Activated CD4-positive, alpha-beta T cell treated with anti-CD3 and anti-CD28 coated beads, Interleukin-2, Interleukin-4, amounts not matched to agents 100 ng/mL and 50 ng/mL, durations not matched to agents 16 hours and 8 hours (primary cell): ENCODE data around the gene TES.
"Not testable (repeated sequence)": the region's sequence is repeated elsewhere in the genome, so short reads cannot be mapped to it uniquely, and the experiment has no call there.

Source experiments
- DNase-seq: peaks from one replicate; pipeline ENCODE4 v3.0.0-alpha.2; 2020; ENCODE audit warnings: low spot score

Gene TES

GRCh38 chr7:116223588-116223987, 13.2 kb downstream of the TES start:
- DNase-seq, result no peak

GRCh38 chr7:116224492-116225098, 14.3 kb downstream of the TES start:
- no peak for DNase-seq

- DNase-seq, result no peak
Measured at GRCh38 chr7:116225860-116226259, 15.5 kb downstream of the TES start.

GRCh38 chr7:116226664-116227063, 16.3 kb downstream of the TES start:
- DNase-seq, result no peak

GRCh38 chr7:116227678-116228239, 17.4 kb downstream of the TES start:
- no peak for DNase-seq

- DNase-seq, result no peak
Measured at GRCh38 chr7:116228241-116228640, 17.9 kb downstream of the TES start.

- no peak for DNase-seq
Measured at GRCh38 chr7:116229366-116229765, 19.0 kb downstream of the TES start.

GRCh38 chr7:116230191-116231005, 20.1 kb downstream of the TES start:
- DNase-seq, result no peak

GRCh38 chr7:116231543-116231942, 21.2 kb downstream of the TES start:
- no peak for DNase-seq

GRCh38 chr7:116231949-116232348, 21.6 kb downstream of the TES start:
- no peak for DNase-seq

- no peak for DNase-seq
Measured at GRCh38 chr7:116232350-116232749, 22.0 kb downstream of the TES start.

- no peak for DNase-seq
Measured at GRCh38 chr7:116232920-116233319, 22.6 kb downstream of the TES start.

- DNase-seq, result no peak
Measured at GRCh38 chr7:116234517-116235200, 24.3 kb downstream of the TES start.

GRCh38 chr7:116235380-116235779, 25.0 kb downstream of the TES start:
- DNase-seq, result no peak

- peak; percentile 32 for DNase-seq
Measured at GRCh38 chr7:116236020-116236630, 25.8 kb downstream of the TES start.

- DNase-seq, result no peak
Measured at GRCh38 chr7:116239020-116239419, 28.7 kb downstream of the TES start.

GRCh38 chr7:116239434-116239833, 29.1 kb downstream of the TES start:
- DNase-seq, result no peak

- no peak for DNase-seq
Measured at GRCh38 chr7:116240024-116240668, 29.8 kb downstream of the TES start.

GRCh38 chr7:116241291-116241690, 31.0 kb downstream of the TES start:
- no peak for DNase-seq

- no peak for DNase-seq
Measured at GRCh38 chr7:116242178-116242577, 31.8 kb downstream of the TES start.

GRCh38 chr7:116242759-116243158, 32.4 kb downstream of the TES start:
- no peak for DNase-seq

- DNase-seq, result not testable (repeated sequence)
Measured at GRCh38 chr7:116244803-116245202, 34.5 kb downstream of the TES start.
